ENCODE results near the gene KCNC3. TPM values are rescaled to one million over a fixed set of nuclear protein-coding genes. Genes with fewer than 3 reads are reported as not detected.

The KCNC3 gene
- total and polyA plus RNA-seq, 10 of the 15 experiments (the other 5 are each of a cell fraction or from before 2014, with no cell fraction given) = 0.08 to 3.8 (median 0.44) TPM; not detected in 2

DNA sequence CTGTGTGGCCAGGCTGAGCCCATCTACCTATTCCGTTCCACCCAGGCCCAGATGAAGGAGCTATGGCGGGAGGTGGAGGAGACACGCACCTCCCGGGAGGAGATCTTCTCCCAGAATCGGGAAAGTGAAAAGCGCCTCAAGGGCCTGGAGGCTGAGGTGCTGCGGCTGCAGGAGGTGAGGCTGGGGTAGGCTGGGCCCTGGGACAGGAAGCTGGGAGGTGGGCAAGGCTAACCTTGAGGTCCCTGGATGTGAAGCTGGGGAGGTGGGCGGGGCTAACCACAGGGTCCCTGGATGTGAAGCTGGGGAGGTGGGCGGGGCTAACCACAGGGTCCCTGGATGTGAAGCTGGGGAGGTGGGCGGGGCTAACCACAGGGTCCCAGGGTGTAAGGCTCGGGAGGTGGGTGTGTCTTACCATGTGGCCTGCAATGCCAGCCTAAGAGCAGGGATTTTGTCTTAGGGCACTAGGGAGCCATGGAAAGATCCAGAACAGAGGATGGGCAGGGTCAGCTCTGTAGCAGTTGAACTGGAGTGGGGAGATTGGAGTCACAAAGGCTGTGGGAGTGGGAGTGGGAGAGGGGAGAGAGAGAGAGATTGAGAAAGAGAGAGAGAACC, 36.9 kb downstream of the KCNC3 start (continued):
- TF ChIP-seq, protein P1, sequence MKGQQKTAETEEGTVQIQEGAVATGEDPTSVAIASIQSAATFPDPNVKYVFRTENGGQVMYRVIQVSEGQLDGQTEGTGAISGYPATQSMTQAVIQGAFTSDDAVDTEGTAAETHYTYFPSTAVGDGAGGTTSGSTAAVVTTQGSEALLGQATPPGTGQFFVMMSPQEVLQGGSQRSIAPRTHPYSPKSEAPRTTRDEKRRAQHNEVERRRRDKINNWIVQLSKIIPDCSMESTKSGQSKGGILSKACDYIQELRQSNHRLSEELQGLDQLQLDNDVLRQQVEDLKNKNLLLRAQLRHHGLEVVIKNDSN (IDR thresholded peaks at IDR 0.05; ENCODE audit: borderline replicate concordance, extremely low read length, insufficient read depth, low read depth, low read length) = no peak

DNA sequence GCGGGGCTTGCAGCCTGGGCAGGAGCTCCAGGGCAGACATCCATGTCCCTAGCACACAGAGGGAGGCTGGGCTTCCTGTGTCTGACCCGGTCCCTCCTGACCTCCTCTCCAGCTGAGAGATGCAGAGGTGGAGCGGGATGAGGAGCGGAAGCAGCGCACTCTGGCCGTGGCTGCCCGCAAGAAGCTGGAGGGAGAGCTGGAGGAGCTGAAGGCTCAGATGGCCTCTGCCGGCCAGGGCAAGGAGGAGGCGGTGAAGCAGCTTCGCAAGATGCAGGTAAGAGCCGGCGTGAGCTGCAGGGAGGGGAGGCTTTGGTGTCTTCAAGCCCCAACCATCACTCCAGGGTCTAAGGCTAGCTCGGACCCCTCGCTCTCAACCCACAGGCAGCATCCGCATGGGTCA, 38.4 kb downstream of the KCNC3 start:
- Histone ChIP-seq H3K4me3 (no peak overlapping the region), H3K4me2 (ENCODE audit: control insufficient read depth, insufficient read depth) (no peak overlapping the region), H4K20me1 (ENCODE audit: control insufficient read depth, insufficient read depth) (no peaks in the 10 kb centered on the region), H3K27me3 (replicated peaks in 1 of 2; ENCODE audit: control insufficient read depth in 2 of 2, insufficient read depth in 2 of 2, low read length in 1 of 2) (no peaks in the 10 kb centered on the region), H3K9me3 (replicated peaks; ENCODE audit: control insufficient read depth, insufficient read depth, low read length) (peaks cover 4% of the 10 kb centered on the region; the same call in 2 of the 3 replicates), H3K27ac (ENCODE audit: control insufficient read depth, insufficient read depth) (no peak overlapping the region), H3K4me1 (ENCODE audit: control insufficient read depth, insufficient read depth, low read length) (no peaks in the 10 kb centered on the region), H3K9ac (ENCODE audit: control insufficient read depth, insufficient read depth, low read length) (no peak overlapping the region), H2AFZ (ENCODE audit: control insufficient read depth, low read depth, low read length) (no peak overlapping the region), H3K79me2 (ENCODE audit: control insufficient read depth, insufficient read depth, low read length) (no peaks in the 10 kb centered on the region), H3K36me3 (ENCODE audit: control insufficient read depth in 2 of 2, insufficient read depth in 2 of 2, low read length in 1 of 2) (no peaks in the 10 kb centered on the region)
- TF ChIP-seq SMAD5 (IDR thresholded peaks at IDR 0.05; ENCODE audit: low read depth) = no peak
- TF ChIP-seq, protein P2, sequence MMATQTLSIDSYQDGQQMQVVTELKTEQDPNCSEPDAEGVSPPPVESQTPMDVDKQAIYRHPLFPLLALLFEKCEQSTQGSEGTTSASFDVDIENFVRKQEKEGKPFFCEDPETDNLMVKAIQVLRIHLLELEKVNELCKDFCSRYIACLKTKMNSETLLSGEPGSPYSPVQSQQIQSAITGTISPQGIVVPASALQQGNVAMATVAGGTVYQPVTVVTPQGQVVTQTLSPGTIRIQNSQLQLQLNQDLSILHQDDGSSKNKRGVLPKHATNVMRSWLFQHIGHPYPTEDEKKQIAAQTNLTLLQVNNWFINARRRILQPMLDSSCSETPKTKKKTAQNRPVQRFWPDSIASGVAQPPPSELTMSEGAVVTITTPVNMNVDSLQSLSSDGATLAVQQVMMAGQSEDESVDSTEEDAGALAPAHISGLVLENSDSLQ (IDR thresholded peaks at IDR 0.05) = no peak
- no peak for TF ChIP-seq SREBF2 (IDR thresholded peaks at IDR 0.05; ENCODE audit: low read length)
- TF ChIP-seq HDGF (IDR thresholded peaks at IDR 0.05) = no peak
- no peak for TF ChIP-seq NBN (IDR thresholded peaks at IDR 0.05)
- TF ChIP-seq POU2F2 (IDR thresholded peaks at IDR 0.05; ENCODE audit: borderline replicate concordance, low read depth, low read length) = no peak
- no peak for TF ChIP-seq IKZF1 (conservative IDR thresholded peaks at IDR 0.05)
- no peak for TF ChIP-seq POLR2A (IDR thresholded peaks at IDR 0.05; ENCODE audit: low read depth, low read length)
- TF ChIP-seq, protein P3, sequence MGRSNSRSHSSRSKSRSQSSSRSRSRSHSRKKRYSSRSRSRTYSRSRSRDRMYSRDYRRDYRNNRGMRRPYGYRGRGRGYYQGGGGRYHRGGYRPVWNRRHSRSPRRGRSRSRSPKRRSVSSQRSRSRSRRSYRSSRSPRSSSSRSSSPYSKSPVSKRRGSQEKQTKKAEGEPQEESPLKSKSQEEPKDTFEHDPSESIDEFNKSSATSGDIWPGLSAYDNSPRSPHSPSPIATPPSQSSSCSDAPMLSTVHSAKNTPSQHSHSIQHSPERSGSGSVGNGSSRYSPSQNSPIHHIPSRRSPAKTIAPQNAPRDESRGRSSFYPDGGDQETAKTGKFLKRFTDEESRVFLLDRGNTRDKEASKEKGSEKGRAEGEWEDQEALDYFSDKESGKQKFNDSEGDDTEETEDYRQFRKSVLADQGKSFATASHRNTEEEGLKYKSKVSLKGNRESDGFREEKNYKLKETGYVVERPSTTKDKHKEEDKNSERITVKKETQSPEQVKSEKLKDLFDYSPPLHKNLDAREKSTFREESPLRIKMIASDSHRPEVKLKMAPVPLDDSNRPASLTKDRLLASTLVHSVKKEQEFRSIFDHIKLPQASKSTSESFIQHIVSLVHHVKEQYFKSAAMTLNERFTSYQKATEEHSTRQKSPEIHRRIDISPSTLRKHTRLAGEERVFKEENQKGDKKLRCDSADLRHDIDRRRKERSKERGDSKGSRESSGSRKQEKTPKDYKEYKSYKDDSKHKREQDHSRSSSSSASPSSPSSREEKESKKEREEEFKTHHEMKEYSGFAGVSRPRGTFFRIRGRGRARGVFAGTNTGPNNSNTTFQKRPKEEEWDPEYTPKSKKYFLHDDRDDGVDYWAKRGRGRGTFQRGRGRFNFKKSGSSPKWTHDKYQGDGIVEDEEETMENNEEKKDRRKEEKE (IDR thresholded peaks at IDR 0.05) = no peak
- no peak for TF ChIP-seq KLF5 (IDR thresholded peaks at IDR 0.05; ENCODE audit: partially characterized antibody)
- TF ChIP-seq CHD1 (IDR thresholded peaks at IDR 0.05; ENCODE audit: low read depth, low read length) = no peak
- TF ChIP-seq TCF7 (IDR thresholded peaks at IDR 0.05; ENCODE audit: borderline replicate concordance) = no peak
- intact Hi-C loops (cut with micrococcal nuclease; ENCODE audit: unreplicated experiment) = no loop called here
- FAIRE-seq (no peak), DNase-seq (ENCODE audit: low read depth, low spot score) (no peak), ATAC-seq (no peak)
- ChIA-PET RAD21 (ENCODE audit: unreplicated experiment) (no interaction called here), POLR2A (interaction anchor here (0.7 kb wide), 1 partner anchor 303 kb away, joined by 3 read pairs; no protein-coding TSS in a partner anchor), CTCF (interaction anchor here (0.6 kb wide), 1 partner anchor 220 kb away, joined by 3 read pairs; the partner anchor contains the start of gene JOSD2), SMC1A (ENCODE audit: uncharacterized antibody, unreplicated experiment) (interaction anchor here (0.6 to 0.9 kb wide), 2 partner anchors 9 to 26 kb away, joined by 3 read pairs; no protein-coding TSS in a partner anchor)
- WGBS (ENCODE audit: insufficient coverage, insufficient replicate concordance, low lambda C conversion rate, missing lambda C conversion rate) = 45% methylated on average over 15 of the region's 15 CpGs
- in situ Hi-C loops (cut with MboI) = no loop called here
- no TSS peak for BruUV-seq (replicated peaks)
